Epithelial cell of proximal tubule (primary cell): ENCODE results near the gene VCAN. TPM values are rescaled to one million over a fixed set of nuclear protein-coding genes. Genes with fewer than 3 reads are reported as not detected.

Experiments
- DNase-seq: peaks from one replicate; pipeline ENCODE4 v3.0.0-alpha.2; 2011; ENCODE audit warnings: low read depth
- H3K4me3 ChIP-seq: 2 replicates; pipeline ENCODE4 v1.5.1; 2011; ENCODE audit warnings: low read depth, mild to moderate bottlenecking, low read length
- total RNA-seq: library from RNA; depleted of rRNA; stranded (reverse); fragments of >200 nt; gene quantifications from 2 replicates; pipeline ENCODE4 v1.2.3, GENCODE V29; 2015
- TF ChIP-seq, protein P1 (sequence below): conservative IDR thresholded peaks from 2 replicates; pipeline ENCODE4 v1.5.1; 2012; ENCODE audit warnings: low read depth, mild to moderate bottlenecking, low read length

Gene VCAN
- total RNA-seq, 1 donor from 2014 or later: 323 TPM

DNA sequence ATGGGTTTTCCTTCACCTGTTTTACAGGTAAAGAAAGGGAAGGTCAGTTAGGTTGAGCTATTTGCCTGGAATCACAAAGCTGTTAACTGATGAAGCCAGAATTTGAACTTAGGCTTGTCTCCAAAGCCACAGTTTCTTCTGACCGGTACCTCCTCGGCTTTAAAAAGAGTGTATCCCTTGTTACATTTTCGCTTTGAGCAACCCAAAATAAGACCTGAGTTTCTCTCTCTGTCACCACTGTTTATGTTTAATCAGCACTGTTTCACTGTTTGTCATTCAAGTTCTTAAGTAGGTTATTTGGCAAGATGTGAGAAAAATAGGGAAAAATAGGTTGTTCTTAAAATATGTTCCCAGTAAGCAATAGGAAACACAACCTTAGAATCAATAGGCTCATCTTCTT lies 84.6 kb downstream of the VCAN start:
- DNase-seq: no peak
- TF ChIP-seq, protein P1, sequence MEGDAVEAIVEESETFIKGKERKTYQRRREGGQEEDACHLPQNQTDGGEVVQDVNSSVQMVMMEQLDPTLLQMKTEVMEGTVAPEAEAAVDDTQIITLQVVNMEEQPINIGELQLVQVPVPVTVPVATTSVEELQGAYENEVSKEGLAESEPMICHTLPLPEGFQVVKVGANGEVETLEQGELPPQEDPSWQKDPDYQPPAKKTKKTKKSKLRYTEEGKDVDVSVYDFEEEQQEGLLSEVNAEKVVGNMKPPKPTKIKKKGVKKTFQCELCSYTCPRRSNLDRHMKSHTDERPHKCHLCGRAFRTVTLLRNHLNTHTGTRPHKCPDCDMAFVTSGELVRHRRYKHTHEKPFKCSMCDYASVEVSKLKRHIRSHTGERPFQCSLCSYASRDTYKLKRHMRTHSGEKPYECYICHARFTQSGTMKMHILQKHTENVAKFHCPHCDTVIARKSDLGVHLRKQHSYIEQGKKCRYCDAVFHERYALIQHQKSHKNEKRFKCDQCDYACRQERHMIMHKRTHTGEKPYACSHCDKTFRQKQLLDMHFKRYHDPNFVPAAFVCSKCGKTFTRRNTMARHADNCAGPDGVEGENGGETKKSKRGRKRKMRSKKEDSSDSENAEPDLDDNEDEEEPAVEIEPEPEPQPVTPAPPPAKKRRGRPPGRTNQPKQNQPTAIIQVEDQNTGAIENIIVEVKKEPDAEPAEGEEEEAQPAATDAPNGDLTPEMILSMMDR: no peak
- no peak overlapping the region for H3K4me3 ChIP-seq

DNA sequence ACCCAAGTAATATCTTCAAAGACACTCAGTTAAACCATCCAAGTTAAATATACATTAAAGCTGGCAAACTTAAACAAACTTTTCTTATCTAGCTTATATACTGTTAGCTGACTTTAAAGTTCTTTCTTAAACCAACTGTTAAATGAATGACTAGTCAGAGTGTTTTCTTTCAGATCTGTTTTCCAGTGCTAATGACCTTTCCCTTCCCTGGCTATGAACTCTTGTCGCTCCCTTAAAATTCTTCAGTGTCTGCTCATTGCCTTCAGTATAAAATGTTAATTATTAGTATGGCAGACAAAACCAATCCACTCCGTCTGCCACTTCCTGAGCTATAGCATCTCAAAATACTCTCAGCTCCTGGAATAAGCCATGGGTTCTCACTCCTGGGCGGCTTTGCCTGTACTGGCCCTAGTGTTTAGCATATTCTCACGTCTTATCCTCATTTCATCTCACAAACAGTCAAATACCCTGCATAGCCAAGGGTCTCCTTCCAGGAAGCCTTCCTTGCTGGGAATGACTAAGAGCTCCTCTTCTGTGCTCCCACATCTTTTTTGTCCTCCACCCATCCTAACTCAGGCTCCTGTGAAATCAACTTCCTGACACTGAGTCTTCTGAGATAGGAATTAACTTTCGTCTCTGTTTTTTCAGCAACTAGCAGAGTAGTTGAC lies 87.7 kb downstream of the VCAN start:
- TF ChIP-seq, protein P1: no peak
- DNase-seq: peak; percentile 84
- H3K4me3 ChIP-seq: no peak overlapping the region

DNA sequence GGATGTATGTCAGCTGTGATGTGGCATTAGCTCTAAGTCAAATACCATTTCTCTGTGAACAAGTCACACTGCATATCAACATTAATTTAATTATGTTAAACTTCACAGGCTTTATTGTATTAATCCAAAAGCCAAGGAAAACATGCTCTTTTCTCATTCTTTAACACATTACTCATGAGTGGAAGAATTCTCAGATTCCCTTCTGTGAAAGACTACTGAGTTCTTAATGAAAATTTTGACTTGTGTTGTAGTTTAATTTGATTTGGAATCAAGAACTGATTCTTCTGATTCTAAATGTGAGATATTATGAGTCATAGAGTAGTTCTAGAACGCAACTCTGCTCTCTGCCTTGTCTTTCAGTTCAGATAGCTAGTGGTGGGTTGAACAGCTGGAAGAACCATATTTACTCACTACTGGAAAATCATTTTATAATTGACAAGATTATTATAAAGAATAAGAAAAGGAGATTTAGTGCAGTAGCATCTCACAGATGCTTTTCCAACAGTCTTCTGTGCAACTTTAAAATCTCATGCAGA lies 90.6 kb downstream of the VCAN start:
- no peak for DNase-seq
- H3K4me3 ChIP-seq: no peak overlapping the region

DNA sequence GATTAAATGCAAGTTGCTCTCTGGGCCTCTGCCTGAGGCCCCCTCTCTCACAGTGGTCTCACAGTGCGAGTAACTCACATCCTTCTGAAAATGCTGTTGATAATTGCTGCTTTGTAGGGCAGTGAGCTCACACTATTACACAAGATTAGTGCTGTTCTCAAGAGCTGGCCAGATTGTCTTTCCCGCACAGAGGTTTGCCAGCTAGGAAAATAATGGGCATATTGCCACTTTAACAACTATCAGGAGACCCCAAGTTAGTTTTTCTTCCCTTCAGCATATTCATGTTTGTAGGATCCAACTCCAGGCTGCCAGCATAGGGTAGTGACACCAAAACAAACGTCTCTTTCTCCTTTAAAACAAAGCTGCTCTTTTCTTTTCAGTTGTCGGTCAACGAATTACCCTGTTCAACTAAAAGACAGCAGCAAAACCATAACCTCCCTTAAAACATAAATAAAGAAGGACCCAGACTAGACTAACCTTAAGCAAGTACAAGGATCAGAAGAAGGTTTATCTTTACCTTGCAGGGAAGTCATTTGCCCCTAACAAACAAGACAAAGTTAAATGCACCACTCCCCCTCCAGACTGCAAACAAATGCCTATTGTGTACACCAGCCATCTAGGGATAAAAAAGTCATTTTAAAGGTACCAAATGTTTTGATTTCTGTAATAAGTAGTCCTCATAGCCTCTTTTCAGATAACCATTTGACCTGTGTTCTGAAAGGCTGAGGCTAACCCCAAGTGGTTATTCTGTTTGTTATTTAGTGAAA lies 91.4 kb downstream of the VCAN start:
- H3K4me3 ChIP-seq: no peak overlapping the region
- TF ChIP-seq, protein P1: no peak
- DNase-seq: no peak

More for the DNA sequence above, 90.6 kb downstream of the VCAN start:
- TF ChIP-seq, protein P1: no peak

DNA sequence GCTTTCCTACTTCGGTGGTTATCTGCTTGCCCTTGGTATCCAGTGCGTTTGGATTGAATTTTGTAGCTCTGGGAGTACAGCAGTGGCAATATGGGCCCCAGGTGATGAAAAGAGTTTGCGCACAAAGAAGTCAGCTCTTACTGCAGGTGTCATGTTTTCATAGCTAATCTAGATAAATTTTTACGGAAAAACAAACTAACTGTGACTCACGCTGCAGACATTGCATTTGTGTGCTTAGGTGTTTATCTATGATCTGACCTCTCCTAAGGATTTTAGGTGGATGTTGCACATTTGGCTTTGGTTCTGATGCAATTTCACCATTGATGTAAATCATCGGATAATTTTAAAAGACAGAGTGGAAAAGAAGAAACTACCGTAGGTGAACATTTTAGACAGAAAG lies 92.1 kb downstream of the VCAN start:
- no peak overlapping the region for H3K4me3 ChIP-seq
- DNase-seq: no peak
- TF ChIP-seq, protein P1: no peak

DNA sequence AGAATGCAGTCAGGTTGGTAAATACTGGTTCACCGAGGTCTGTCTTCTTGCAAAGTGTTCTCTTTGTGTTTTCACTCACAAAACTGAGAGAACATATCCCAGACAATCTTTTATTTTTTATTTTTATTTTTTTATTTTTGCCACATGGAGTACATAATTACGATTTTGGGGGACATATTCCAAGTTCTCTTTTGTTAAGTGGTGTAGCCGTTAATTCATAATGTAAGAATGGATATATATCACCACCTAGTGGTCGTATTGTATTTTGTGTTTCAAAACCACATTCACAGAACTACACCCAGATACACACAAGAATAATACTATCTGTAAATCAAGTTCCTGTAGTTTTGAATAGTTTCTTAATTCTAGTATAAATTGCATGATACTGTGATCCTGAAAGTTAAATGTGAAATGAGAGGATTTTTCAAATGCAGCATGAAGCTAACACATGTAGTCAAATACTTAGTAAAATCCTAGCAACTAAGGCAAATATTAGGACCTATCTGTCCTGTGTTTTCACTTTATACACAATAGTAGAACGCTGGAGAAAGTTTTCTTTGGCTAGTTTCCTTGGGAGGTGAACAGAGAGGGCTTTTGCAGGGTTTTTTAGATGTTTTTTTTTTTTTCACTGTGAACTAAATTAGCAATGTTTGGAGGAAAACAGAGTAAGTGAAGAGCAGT lies 92.7 kb downstream of the VCAN start:
- TF ChIP-seq, protein P1: peak; percentile 46
- no peak for DNase-seq
- H3K4me3 ChIP-seq: no peak overlapping the region
